DND-41 (cell line): ENCODE measurements around the gene UCK2.

ENCODE experiments used
- CTCF ChIP-seq: IDR thresholded peaks from 2 replicates; pipeline ENCODE4 v1.5.1; 2012; ENCODE audit warnings: borderline replicate concordance, low read length, moderate library complexity, mild to moderate bottlenecking; ENCODE audit not compliant: poor library complexity, severe bottlenecking; ENCODE audit errors: extremely low read depth
- EZH2 ChIP-seq: IDR thresholded peaks from 3 replicates; pipeline ENCODE4 v1.6.1; 2012; ENCODE audit warnings: borderline replicate concordance, low read depth, mild to moderate bottlenecking, moderate library complexity, low read length, inconsistent platforms; ENCODE audit not compliant: severe bottlenecking

GRCh38 chr1:165912638-165913037, 85.2 kb downstream of the UCK2 start:
- TF ChIP-seq CTCF (no peak), EZH2 (no peak)
